Measurements from ENCODE around the gene TMPRSS4. TPM values are rescaled to one million over a fixed set of nuclear protein-coding genes. Genes with fewer than 3 reads are reported as not detected.

The TMPRSS4 gene
- total and polyA plus RNA-seq, 2 of the 4 experiments (the other 2 are of a cell fraction): not detected

DNA sequence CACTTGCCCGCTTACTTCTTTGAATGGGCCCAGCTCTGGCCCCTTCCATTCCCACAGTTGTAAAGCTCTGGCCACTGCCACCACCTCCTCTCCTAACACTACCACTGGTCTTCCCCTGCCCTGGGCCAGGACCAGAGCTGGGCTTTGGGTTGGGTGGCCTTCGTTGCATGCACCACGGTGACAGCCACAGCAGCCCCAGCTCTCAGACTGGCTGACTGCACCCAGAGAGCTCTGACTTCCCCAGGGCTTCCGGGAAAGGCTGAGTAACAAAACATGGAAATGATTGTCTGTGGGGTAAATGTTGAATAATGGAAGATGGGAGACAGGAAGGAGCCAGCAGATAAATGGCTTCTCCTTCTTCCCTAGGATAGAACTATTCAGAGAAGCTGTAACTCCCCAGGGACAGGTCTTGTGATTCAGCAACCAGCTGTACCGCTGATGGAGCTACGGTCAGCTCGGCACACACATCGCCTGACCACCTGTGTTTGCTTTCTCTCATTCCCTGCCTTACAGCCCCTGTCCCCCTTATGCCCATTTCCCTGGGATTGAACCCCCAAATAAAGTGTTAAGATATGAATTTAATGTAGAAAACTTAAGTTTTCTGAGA is 48.2 kb downstream of the TMPRSS4 start:
- H2AFZ ChIP-seq (replicated peaks; ENCODE audit: low read length, poor library complexity): no peak overlapping the region
- BruUV-seq (replicated peaks): no TSS peak
- CTCF ChIA-PET: no interaction called here
- H4K8ac ChIP-seq (ENCODE audit: low read depth in 2 of 2, low read length in 2 of 2): no peak overlapping the region
- H2BK120ac ChIP-seq (ENCODE audit: low read depth, low read length): no peak overlapping the region
- no peaks in the 10 kb centered on the region; the same call in 1 of the 2 replicates for H3K27me3 ChIP-seq (ENCODE audit: control insufficient read depth, insufficient read depth, low read length)
- POLR2A ChIA-PET (ENCODE audit: unreplicated experiment): no interaction called here
- H3K18ac ChIP-seq (ENCODE audit: low read depth, low read length): no peak overlapping the region
- H2BK5ac ChIP-seq (ENCODE audit: low read depth, low read length, poor library complexity, severe bottlenecking): no peak overlapping the region
- no peak for TF ChIP-seq MAZ (IDR thresholded peaks at IDR 0.05; ENCODE audit: borderline replicate concordance, low read depth, low read length)
- TF ChIP-seq, protein P1, sequence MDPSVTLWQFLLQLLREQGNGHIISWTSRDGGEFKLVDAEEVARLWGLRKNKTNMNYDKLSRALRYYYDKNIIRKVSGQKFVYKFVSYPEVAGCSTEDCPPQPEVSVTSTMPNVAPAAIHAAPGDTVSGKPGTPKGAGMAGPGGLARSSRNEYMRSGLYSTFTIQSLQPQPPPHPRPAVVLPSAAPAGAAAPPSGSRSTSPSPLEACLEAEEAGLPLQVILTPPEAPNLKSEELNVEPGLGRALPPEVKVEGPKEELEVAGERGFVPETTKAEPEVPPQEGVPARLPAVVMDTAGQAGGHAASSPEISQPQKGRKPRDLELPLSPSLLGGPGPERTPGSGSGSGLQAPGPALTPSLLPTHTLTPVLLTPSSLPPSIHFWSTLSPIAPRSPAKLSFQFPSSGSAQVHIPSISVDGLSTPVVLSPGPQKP (IDR thresholded peaks at IDR 0.05; ENCODE audit: borderline replicate concordance, low read depth, low read length): no peak
- TF ChIP-seq MXI1 (IDR thresholded peaks at IDR 0.05; ENCODE audit: borderline replicate concordance, low read depth, low read length): no peak
- TF ChIP-seq FOS (IDR thresholded peaks at IDR 0.05; ENCODE audit: low read depth, low read length): no peak
- TF ChIP-seq RCOR1 (IDR thresholded peaks at IDR 0.05; ENCODE audit: insufficient replicate concordance, low read length): no peak
- no peak for TF ChIP-seq RAD21 (IDR thresholded peaks at IDR 0.05; ENCODE audit: low read length)
- no peak for TF ChIP-seq POLR2A (IDR thresholded peaks at IDR 0.05; ENCODE audit: low read depth, low read length)
- no peak for TF ChIP-seq RFX5 (IDR thresholded peaks at IDR 0.05; ENCODE audit: low read depth, low read length)
- no peak for TF ChIP-seq CEBPB (IDR thresholded peaks at IDR 0.05; ENCODE audit: low read depth, low read length)
- no peak for TF ChIP-seq NFE2L2 (IDR thresholded peaks at IDR 0.05; ENCODE audit: low read depth, low read length)
- TF ChIP-seq, protein P2, sequence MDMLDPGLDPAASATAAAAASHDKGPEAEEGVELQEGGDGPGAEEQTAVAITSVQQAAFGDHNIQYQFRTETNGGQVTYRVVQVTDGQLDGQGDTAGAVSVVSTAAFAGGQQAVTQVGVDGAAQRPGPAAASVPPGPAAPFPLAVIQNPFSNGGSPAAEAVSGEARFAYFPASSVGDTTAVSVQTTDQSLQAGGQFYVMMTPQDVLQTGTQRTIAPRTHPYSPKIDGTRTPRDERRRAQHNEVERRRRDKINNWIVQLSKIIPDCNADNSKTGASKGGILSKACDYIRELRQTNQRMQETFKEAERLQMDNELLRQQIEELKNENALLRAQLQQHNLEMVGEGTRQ (IDR thresholded peaks at IDR 0.05; ENCODE audit: low read depth, low read length): no peak
- TF ChIP-seq, protein P3, sequence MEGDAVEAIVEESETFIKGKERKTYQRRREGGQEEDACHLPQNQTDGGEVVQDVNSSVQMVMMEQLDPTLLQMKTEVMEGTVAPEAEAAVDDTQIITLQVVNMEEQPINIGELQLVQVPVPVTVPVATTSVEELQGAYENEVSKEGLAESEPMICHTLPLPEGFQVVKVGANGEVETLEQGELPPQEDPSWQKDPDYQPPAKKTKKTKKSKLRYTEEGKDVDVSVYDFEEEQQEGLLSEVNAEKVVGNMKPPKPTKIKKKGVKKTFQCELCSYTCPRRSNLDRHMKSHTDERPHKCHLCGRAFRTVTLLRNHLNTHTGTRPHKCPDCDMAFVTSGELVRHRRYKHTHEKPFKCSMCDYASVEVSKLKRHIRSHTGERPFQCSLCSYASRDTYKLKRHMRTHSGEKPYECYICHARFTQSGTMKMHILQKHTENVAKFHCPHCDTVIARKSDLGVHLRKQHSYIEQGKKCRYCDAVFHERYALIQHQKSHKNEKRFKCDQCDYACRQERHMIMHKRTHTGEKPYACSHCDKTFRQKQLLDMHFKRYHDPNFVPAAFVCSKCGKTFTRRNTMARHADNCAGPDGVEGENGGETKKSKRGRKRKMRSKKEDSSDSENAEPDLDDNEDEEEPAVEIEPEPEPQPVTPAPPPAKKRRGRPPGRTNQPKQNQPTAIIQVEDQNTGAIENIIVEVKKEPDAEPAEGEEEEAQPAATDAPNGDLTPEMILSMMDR (conservative IDR thresholded peaks at IDR 0.05; ENCODE audit: low read depth, low read length): no peak
- H2AK9ac ChIP-seq (replicated peaks; ENCODE audit: low read depth, low read length, poor library complexity): no peak overlapping the region
- H2BK20ac ChIP-seq (ENCODE audit: low read depth, low read length): no peak overlapping the region
- H4K5ac ChIP-seq (ENCODE audit: low read depth, low read length): no peak overlapping the region
- H3K27ac ChIP-seq (ENCODE audit: insufficient read depth, low read length): no peak overlapping the region
- no peak overlapping the region for H3K4me3 ChIP-seq (ENCODE audit: insufficient read depth, low read depth, low read length)
- H3K4me1 ChIP-seq (ENCODE audit: control insufficient read depth, insufficient read depth, low read length): no peaks in the 10 kb centered on the region
- no peak overlapping the region for H3K4me2 ChIP-seq (ENCODE audit: low read depth, low read length)
- H2AK5ac ChIP-seq (ENCODE audit: low read depth, low read length): no peak overlapping the region
- 80% methylated on average over 1 of the region's 8 CpGs; no CpG with 5 or more reads in 1 of the 2 experiments for WGBS, 2 experiments (ENCODE audit: extremely low coverage in 2 of 2, insufficient read length in 1 of 2)
- intact Hi-C loops (cut with micrococcal nuclease) (no loop called here), dilution Hi-C loops (cut with HindIII; ENCODE audit: low sequenced_read_pairs, unreplicated experiment) (no loop called here), in situ Hi-C loops (cut with MboI; ENCODE audit: low sequenced_read_pairs) (no loop called here)
- H2BK15ac ChIP-seq (ENCODE audit: low read depth, low read length): no peak overlapping the region
- no peak overlapping the region for H3K56ac ChIP-seq (ENCODE audit: extremely low read depth, insufficient read depth, low read length)
- DNase-seq (no peak), ATAC-seq (ENCODE audit: low read depth) (no peak)
- H3K9ac ChIP-seq (ENCODE audit: low read depth, low read length): no peak overlapping the region
- H3K36me3 ChIP-seq (ENCODE audit: control insufficient read depth, insufficient read depth, low read length): no peaks in the 10 kb centered on the region
- no peak overlapping the region for H3K4ac ChIP-seq (ENCODE audit: low read depth, low read length)
- no peaks in the 10 kb centered on the region for H3K79me1 ChIP-seq (ENCODE audit: low read depth in 1 of 2, low read length in 2 of 2)
- no peaks in the 10 kb centered on the region for H3K9me3 ChIP-seq (ENCODE audit: control insufficient read depth, insufficient read depth, low read length)
- no peak overlapping the region for H3K14ac ChIP-seq (replicated peaks; ENCODE audit: low read depth, low read length)
- H3K23ac ChIP-seq (ENCODE audit: low read depth, low read length): no peak overlapping the region
- H4K20me1 ChIP-seq (ENCODE audit: insufficient read depth, low read length): no peaks in the 10 kb centered on the region
- H3K9me1 ChIP-seq (ENCODE audit: insufficient read depth, low read length): no peaks in the 10 kb centered on the region
- no peak overlapping the region for H4K91ac ChIP-seq (ENCODE audit: insufficient read depth, low read depth, low read length)

All from IMR-90 (cell line).